CD4-positive, alpha-beta memory T cell (primary cell): ENCODE results near the gene GANC. TPM values are rescaled to one million over a fixed set of nuclear protein-coding genes. Genes with fewer than 3 reads are reported as not detected.

Experiments used
- CTCF ChIA-PET: fragments of 350-600 bp; sonication (Branson Sonifier 250); formaldehyde crosslinking; loops from one replicate; lab custom pipeline; 2021; ENCODE audit warnings: inconsistent platforms; ENCODE audit not compliant: partially characterized antibody; lab: Charles Lee
- POLR2A ChIA-PET: fragments of 350-600 bp; sonication (Branson Sonifier 250); formaldehyde crosslinking; loops from one replicate; lab custom pipeline; 2021; ENCODE audit not compliant: partially characterized antibody; lab: Charles Lee
- DNase-seq, 5 donors: peaks; one replicate each; pipeline versions ENCODE4 v3.0.0 to v3.0.0-alpha.2; 2020 to 2022; ENCODE audit warnings: mixed read lengths in 1 of 5
- H3K27ac ChIP-seq: one replicate; pipeline ENCODE4 v1.7.0; 2013; ENCODE audit warnings: low read depth, low read length
- H3K27me3 ChIP-seq: 2 replicates; pipeline ENCODE4 v1.7.0; 2013; ENCODE audit warnings: mild to moderate bottlenecking, low read length, moderate library complexity; ENCODE audit not compliant: insufficient read depth
- H3K36me3 ChIP-seq: 2 replicates; pipeline ENCODE4 v1.7.0; 2013; ENCODE audit warnings: mild to moderate bottlenecking, low read length, moderate library complexity; ENCODE audit not compliant: insufficient read depth
- H3K4me1 ChIP-seq: 2 replicates; pipeline ENCODE4 v1.7.0; 2013; ENCODE audit warnings: mild to moderate bottlenecking, low read length, moderate library complexity; ENCODE audit not compliant: insufficient read depth
- H3K4me3 ChIP-seq, 2 donors: one replicate each; pipeline ENCODE4 v1.7.0; 2013; ENCODE audit warnings: low read length in 2 of 2, mild to moderate bottlenecking in 1 of 2
- H3K9me3 ChIP-seq, 2 donors: one replicate each; pipeline ENCODE4 v1.7.0; 2013; ENCODE audit warnings: low read length in 2 of 2, control low read depth in 1 of 2; ENCODE audit not compliant: control insufficient read depth in 1 of 2
- H3K27ac Mint-ChIP-seq, 7 donors: one replicate each; pipeline ENCODE4 v1.8.0; 2020 to 2021; ENCODE audit warnings: mixed read lengths in 7 of 7, mild to moderate bottlenecking in 6 of 7, inconsistent platforms in 3 of 7, moderate library complexity in 3 of 7
- H3K27me3 Mint-ChIP-seq, 2 donors: one replicate each; pipeline ENCODE4 v1.8.0; 2020 to 2021; ENCODE audit warnings: mixed read lengths in 2 of 2
- H3K36me3 Mint-ChIP-seq, 2 donors: one replicate each; pipeline ENCODE4 v1.8.0; 2020 to 2021; ENCODE audit warnings: mixed read lengths in 2 of 2, inconsistent platforms in 1 of 2, mild to moderate bottlenecking in 1 of 2
- H3K4me1 Mint-ChIP-seq, 4 donors: one replicate each; pipeline ENCODE4 v1.8.0; 2020 to 2021; ENCODE audit warnings: mixed read lengths in 4 of 4, mild to moderate bottlenecking in 1 of 4
- H3K4me3 Mint-ChIP-seq, 8 donors: one replicate each; pipeline ENCODE4 v1.8.0; 2020 to 2021; ENCODE audit warnings: mixed read lengths in 8 of 8, mild to moderate bottlenecking in 7 of 8, moderate library complexity in 6 of 8, inconsistent platforms in 3 of 8
- H3K9me3 Mint-ChIP-seq, 8 donors: one replicate each; pipeline ENCODE4 v1.8.0; 2020 to 2021; ENCODE audit warnings: mixed read lengths in 8 of 8, mild to moderate bottlenecking in 5 of 8, inconsistent platforms in 3 of 8, moderate library complexity in 1 of 8
- intact Hi-C: fragments of 100-400 bp; cut with micrococcal nuclease; formaldehyde crosslinking; loops from one replicate; pipeline ENCODE4 v1.15.1; 2023
- polyA plus RNA-seq, 2 donors: library from polyadenylated mRNA; unstranded; fragments of 300-500 nt; fragmentation: Illumina TruSeq; gene quantifications; one replicate each; pipeline ENCODE4 v1.2.3, GENCODE V29; 2021
- total RNA-seq, 2 experiments: library from RNA; stranded (reverse); gene quantifications; one replicate each; pipeline ENCODE4 v1.2.3, GENCODE V29; 2021

Gene GANC
- total and polyA plus RNA-seq, 4 experiments from 2014 or later, result 8.9 to 63.4 (median 38.6) TPM

- no peak for DNase-seq
- Histone ChIP-seq H3K9me3 (no peaks in the 10 kb centered on the region), H3K4me1 (no peaks in the 10 kb centered on the region), H3K36me3 (peaks cover 40% of the 10 kb centered on the region), H3K27ac (no peak overlapping the region), H3K27me3 (no peaks in the 10 kb centered on the region), H3K4me3 (no peak overlapping the region)
- intact Hi-C loops, result no loop called here
- H3K27ac Mint-ChIP-seq, result peak overlapping the region in 3 of 7 donors; percentile 15 to 44 (median 31)
- CTCF ChIA-PET, result interaction anchor here (1.3 kb wide), 1 partner anchor 12 kb away, joined by 3 read pairs; no protein-coding TSS in a partner anchor
- POLR2A ChIA-PET, result no interaction called here
- peaks cover 0 to 9% (median 3%) of the 10 kb centered on the region in 4 donors for H3K4me1 Mint-ChIP-seq
- no peaks in the 10 kb centered on the region for H3K27me3 Mint-ChIP-seq
- H3K4me3 Mint-ChIP-seq, result no peak overlapping the region
- H3K36me3 Mint-ChIP-seq, result peaks cover 49 to 77% of the 10 kb centered on the region in 2 donors
- no peaks in the 10 kb centered on the region for H3K9me3 Mint-ChIP-seq
Observed at GRCh38 chr15:42233107-42233506, 39.9 kb upstream of the GANC start.

GRCh38 chr15:42239528-42240182 lies 33.3 kb upstream of the GANC start:
- intact Hi-C loops, result no loop called here
- H3K27me3 Mint-ChIP-seq, result no peaks in the 10 kb centered on the region
- H3K27ac Mint-ChIP-seq, result peak overlapping the region in 4 of 7 donors; percentile 7 to 64 (median 24)
- Histone ChIP-seq H3K27ac (no peak overlapping the region), H3K27me3 (no peaks in the 10 kb centered on the region), H3K36me3 (peaks cover 29% of the 10 kb centered on the region), H3K4me1 (no peaks in the 10 kb centered on the region), H3K4me3 (no peak overlapping the region), H3K9me3 (no peaks in the 10 kb centered on the region)
- H3K36me3 Mint-ChIP-seq, result peaks cover 45 to 68% of the 10 kb centered on the region in 2 donors
- CTCF ChIA-PET, result no interaction called here
- POLR2A ChIA-PET, result no interaction called here
- no peak for DNase-seq
- H3K9me3 Mint-ChIP-seq, result no peaks in the 10 kb centered on the region
- H3K4me1 Mint-ChIP-seq, result peaks cover 5 to 14% (median 9%) of the 10 kb centered on the region in 4 donors
- H3K4me3 Mint-ChIP-seq, result no peak overlapping the region

GRCh38 chr15:42240823-42241222 lies 32.2 kb upstream of the GANC start:
- Mint-ChIP-seq H3K9me3 (no peaks in the 10 kb centered on the region), H3K4me3 (no peak overlapping the region), H3K4me1 (peaks cover 6 to 12% (median 11%) of the 10 kb centered on the region in 4 donors), H3K27me3 (no peaks in the 10 kb centered on the region), H3K36me3 (peaks cover 38 to 62% of the 10 kb centered on the region in 2 donors), H3K27ac (peak overlapping the region in 2 of 7 donors; percentile 24 to 52)
- Histone ChIP-seq H3K9me3 (no peaks in the 10 kb centered on the region), H3K27ac (no peak overlapping the region), H3K4me3 (no peak overlapping the region), H3K4me1 (no peaks in the 10 kb centered on the region), H3K27me3 (no peaks in the 10 kb centered on the region), H3K36me3 (peaks cover 29% of the 10 kb centered on the region)
- POLR2A ChIA-PET, result no interaction called here
- intact Hi-C loops, result no loop called here
- DNase-seq, result no peak
- CTCF ChIA-PET, result no interaction called here

- no peaks in the 10 kb centered on the region for H3K27me3 ChIP-seq
- peak overlapping the region in 2 of 7 donors; percentile 11 to 38 for H3K27ac Mint-ChIP-seq
- no peaks in the 10 kb centered on the region for H3K27me3 Mint-ChIP-seq
- intact Hi-C loops, result no loop called here
- CTCF ChIA-PET, result interaction anchor here (0.9 kb wide), 1 partner anchor 1664 kb away, joined by 3 read pairs; no protein-coding TSS in a partner anchor
- H3K36me3 ChIP-seq, result peaks cover 17% of the 10 kb centered on the region
- no peak overlapping the region for H3K4me3 Mint-ChIP-seq
- no peak overlapping the region for H3K27ac ChIP-seq
- H3K4me1 Mint-ChIP-seq, result peaks cover 4 to 11% (median 9%) of the 10 kb centered on the region in 4 donors
- peaks cover 37 to 43% of the 10 kb centered on the region in 2 donors for H3K36me3 Mint-ChIP-seq
- no peaks in the 10 kb centered on the region for H3K4me1 ChIP-seq
- POLR2A ChIA-PET, result no interaction called here
- peaks cover 0 to 9% (median under 1%) of the 10 kb centered on the region in 8 donors for H3K9me3 Mint-ChIP-seq
- H3K4me3 ChIP-seq, result no peak overlapping the region
- no peaks in the 10 kb centered on the region for H3K9me3 ChIP-seq
- DNase-seq, result no peak
Observed at GRCh38 chr15:42253300-42253699, 19.7 kb upstream of the GANC start.

GRCh38 chr15:42264795-42265194 lies 8.2 kb upstream of the GANC start:
- Histone ChIP-seq H3K4me1 (peaks cover 14% of the 10 kb centered on the region), H3K27me3 (no peaks in the 10 kb centered on the region), H3K4me3 (no peak overlapping the region), H3K36me3 (peaks cover 59% of the 10 kb centered on the region), H3K27ac (no peak overlapping the region), H3K9me3 (no peaks in the 10 kb centered on the region)
- peaks cover 49 to 67% of the 10 kb centered on the region in 2 donors for H3K36me3 Mint-ChIP-seq
- peak overlapping the region in 1 of 7 donors; percentile 4 for H3K27ac Mint-ChIP-seq
- ChIA-PET POLR2A (interaction anchor here (0.9 to 1.1 kb wide), 2 partner anchors 9 to 19 kb away, joined by 3 to 4 read pairs; partner anchors contain the start of genes GANC and TMEM87A), CTCF (no interaction called here)
- intact Hi-C loops, result no loop called here
- no peaks in the 10 kb centered on the region for H3K9me3 Mint-ChIP-seq
- DNase-seq, result no peak
- H3K4me1 Mint-ChIP-seq, result peaks cover 8 to 16% (median 14%) of the 10 kb centered on the region in 4 donors
- no peak overlapping the region for H3K4me3 Mint-ChIP-seq
- H3K27me3 Mint-ChIP-seq, result no peaks in the 10 kb centered on the region

GRCh38 chr15:42267286-42267685 lies 5.7 kb upstream of the GANC start:
- Histone ChIP-seq H3K27me3 (no peaks in the 10 kb centered on the region), H3K4me1 (peaks cover 32% of the 10 kb centered on the region), H3K4me3 (no peak overlapping the region), H3K36me3 (peaks cover 44% of the 10 kb centered on the region), H3K9me3 (no peaks in the 10 kb centered on the region), H3K27ac (no peak overlapping the region)
- Mint-ChIP-seq H3K27ac (no peak overlapping the region), H3K9me3 (no peaks in the 10 kb centered on the region), H3K36me3 (peaks cover 38 to 59% of the 10 kb centered on the region in 2 donors), H3K27me3 (no peaks in the 10 kb centered on the region), H3K4me3 (no peak overlapping the region), H3K4me1 (peaks cover 24 to 40% (median 33%) of the 10 kb centered on the region in 4 donors)
- ChIA-PET POLR2A (no interaction called here), CTCF (no interaction called here)
- DNase-seq, result no peak
- intact Hi-C loops, result no loop called here

GRCh38 chr15:42270551-42270950 lies 2.5 kb upstream of the GANC start:
- intact Hi-C loops, result loop anchor here (5.0 to 10.0 kb wide), 3 partner anchors 222 to 654 kb away; partner anchors contain the start of genes EHD4, TTBK2 and ZNF106
- Histone ChIP-seq H3K9me3 (no peaks in the 10 kb centered on the region), H3K27me3 (no peaks in the 10 kb centered on the region), H3K27ac (no peak overlapping the region), H3K4me3 (no peak overlapping the region), H3K4me1 (peaks cover 49% of the 10 kb centered on the region), H3K36me3 (peaks cover 17% of the 10 kb centered on the region)
- Mint-ChIP-seq H3K27me3 (peaks cover 0 to 2% of the 10 kb centered on the region in 2 donors), H3K9me3 (no peaks in the 10 kb centered on the region), H3K36me3 (peaks cover 12 to 47% of the 10 kb centered on the region in 2 donors), H3K4me3 (peak overlapping the region in 6 of 8 donors; percentile 5 to 48 (median 45)), H3K27ac (peak overlapping the region in 1 of 7 donors; percentile 99), H3K4me1 (peaks cover 33 to 62% (median 47%) of the 10 kb centered on the region in 4 donors)
- ChIA-PET POLR2A (interaction anchor here (1.5 kb wide), 1 partner anchor 62 kb away, joined by 3 read pairs; the partner anchor contains the start of gene VPS39), CTCF (no interaction called here)
- no peak for DNase-seq
